Type B pancreatic cell (in vitro differentiated cells): ENCODE measurements around the gene TOP3A. TPM values are rescaled to one million over a fixed set of nuclear protein-coding genes. Genes with fewer than 3 reads are reported as not detected.

Source experiments
- DNase-seq: peaks from one replicate; pipeline ENCODE4 v3.0.0; 2021; ENCODE audit warnings: mixed read lengths; ENCODE audit not compliant: unreplicated experiment; ENCODE audit errors: extremely low spot score
- H3K27ac Mint-ChIP-seq: 2 replicates; pipeline ENCODE4 v1.8.0; 2021; ENCODE audit warnings: mild to moderate bottlenecking, mixed read lengths
- H3K27me3 Mint-ChIP-seq: 2 replicates; pipeline ENCODE4 v1.8.0; 2021; ENCODE audit warnings: mixed read lengths
- H3K36me3 Mint-ChIP-seq: 2 replicates; pipeline ENCODE4 v1.8.0; 2021; ENCODE audit warnings: mixed read lengths
- H3K4me1 Mint-ChIP-seq: one replicate; pipeline ENCODE4 v1.8.0; 2021; ENCODE audit warnings: mixed read lengths; ENCODE audit not compliant: unreplicated experiment
- H3K4me3 Mint-ChIP-seq: 2 replicates; pipeline ENCODE4 v1.8.0; 2021; ENCODE audit warnings: mild to moderate bottlenecking, mixed read lengths
- H3K9me3 Mint-ChIP-seq: 2 replicates; pipeline ENCODE4 v1.8.0; 2021; ENCODE audit warnings: mixed read lengths
- CTCF ChIP-seq: fragments of 200-600 bp; sonication (generic); conservative IDR thresholded peaks from 2 replicates; pipeline ENCODE4 v1.5.0; 2021; ENCODE audit warnings: antibody characterized with exemption, mild to moderate bottlenecking
- total RNA-seq: library from RNA; stranded (reverse); gene quantifications from 2 replicates; pipeline ENCODE4 v1.2.1, GENCODE V29; 2021; ENCODE audit warnings: low replicate concordance

Gene TOP3A
- total RNA-seq, 1 donor from 2014 or later = 70.2 TPM

- Mint-ChIP-seq H3K4me1 (peaks cover 20% of the 10 kb centered on the region), H3K9me3 (no peaks in the 10 kb centered on the region), H3K4me3 (no peak overlapping the region), H3K27ac (no peak overlapping the region), H3K27me3 (no peaks in the 10 kb centered on the region), H3K36me3 (peaks cover 6% of the 10 kb centered on the region)
- TF ChIP-seq CTCF = no peak
- DNase-seq = no peak
These were observed 8.2 kb upstream of the TOP3A start for GRCh38 chr17:18323007-18323406.

GRCh38 chr17:18322522-18322921, 7.7 kb upstream of the TOP3A start:
- H3K4me3 Mint-ChIP-seq = no peak overlapping the region
- H3K4me1 Mint-ChIP-seq = peaks cover 24% of the 10 kb centered on the region
- H3K36me3 Mint-ChIP-seq = peaks cover 6% of the 10 kb centered on the region
- DNase-seq = no peak
- TF ChIP-seq CTCF = no peak
- no peaks in the 10 kb centered on the region for H3K9me3 Mint-ChIP-seq
- no peak overlapping the region for H3K27ac Mint-ChIP-seq
- H3K27me3 Mint-ChIP-seq = no peaks in the 10 kb centered on the region

- H3K4me3 Mint-ChIP-seq = no peak overlapping the region
- DNase-seq = no peak
- peaks cover 31% of the 10 kb centered on the region for H3K4me1 Mint-ChIP-seq
- no peak for TF ChIP-seq CTCF
- no peaks in the 10 kb centered on the region for H3K27me3 Mint-ChIP-seq
- H3K36me3 Mint-ChIP-seq = peaks cover 16% of the 10 kb centered on the region
- no peaks in the 10 kb centered on the region for H3K9me3 Mint-ChIP-seq
- H3K27ac Mint-ChIP-seq = no peak overlapping the region
These were observed 6.5 kb upstream of the TOP3A start for GRCh38 chr17:18321309-18321708.

- peaks cover 31% of the 10 kb centered on the region for H3K4me1 Mint-ChIP-seq
- H3K27me3 Mint-ChIP-seq = no peaks in the 10 kb centered on the region
- no peak overlapping the region for H3K27ac Mint-ChIP-seq
- peak overlapping the region; percentile 74 for H3K4me3 Mint-ChIP-seq
- H3K36me3 Mint-ChIP-seq = peaks cover 16% of the 10 kb centered on the region
- no peak for TF ChIP-seq CTCF
- H3K9me3 Mint-ChIP-seq = no peaks in the 10 kb centered on the region
- DNase-seq = no peak
These were observed 5.5 kb upstream of the TOP3A start for GRCh38 chr17:18320301-18320700.

GRCh38 chr17:18319604-18320256, 4.9 kb upstream of the TOP3A start:
- H3K27ac Mint-ChIP-seq = no peak overlapping the region
- peak overlapping the region; percentile 74 for H3K4me3 Mint-ChIP-seq
- no peak for DNase-seq
- no peaks in the 10 kb centered on the region for H3K9me3 Mint-ChIP-seq
- TF ChIP-seq CTCF = peak; percentile 74
- no peaks in the 10 kb centered on the region for H3K27me3 Mint-ChIP-seq
- peaks cover 35% of the 10 kb centered on the region for H3K4me1 Mint-ChIP-seq
- H3K36me3 Mint-ChIP-seq = peaks cover 14% of the 10 kb centered on the region
